Smooth muscle cell (in vitro differentiated cells): ENCODE results near the gene BOLL. TPM values are rescaled to one million over a fixed set of nuclear protein-coding genes. Genes with fewer than 3 reads are reported as not detected.
A peak's percentile ranks its signal among the peaks of the same experiment; 100 is the strongest.

Source experiments
- DNase-seq: peaks from one replicate; lab custom pipeline; 2025; ENCODE audit not compliant: unreplicated experiment; lab: John Stamatoyannopoulos, UW
- H2AFZ ChIP-seq: fragments of 200-600 bp; sonication (generic); 2 replicates; pipeline ENCODE4 v1.6.0; 2016; ENCODE audit warnings: antibody characterized with exemption, low read depth, mild to moderate bottlenecking
- H3F3A ChIP-seq: fragments of 200-600 bp; sonication (generic); 2 replicates; pipeline ENCODE4 v1.6.0; 2017; ENCODE audit warnings: antibody characterized with exemption, low read depth
- H3K27ac ChIP-seq: fragments of 200-600 bp; sonication (generic); 2 replicates; pipeline ENCODE4 v1.5.1; 2016; ENCODE audit warnings: low read depth, mild to moderate bottlenecking
- H3K27me3 ChIP-seq: fragments of 200-600 bp; sonication (generic); 2 replicates; pipeline ENCODE4 v1.6.1; 2016; ENCODE audit warnings: low read depth, mild to moderate bottlenecking
- H3K36me3 ChIP-seq: fragments of 200-600 bp; sonication (generic); 2 replicates; pipeline ENCODE4 v1.5.1; 2016; ENCODE audit warnings: low read depth
- H3K4me1 ChIP-seq: fragments of 200-600 bp; sonication (generic); 2 replicates; pipeline ENCODE4 v1.5.1; 2016; ENCODE audit warnings: low read depth
- H3K4me2 ChIP-seq: fragments of 200-600 bp; sonication (generic); 2 replicates; pipeline ENCODE4 v1.6.0; 2016; ENCODE audit warnings: mild to moderate bottlenecking
- H3K4me3 ChIP-seq: fragments of 200-600 bp; sonication (generic); 2 replicates; pipeline ENCODE4 v1.5.1; 2016; ENCODE audit warnings: mild to moderate bottlenecking
- H3K79me2 ChIP-seq: fragments of 200-600 bp; sonication (generic); 2 replicates; pipeline ENCODE4 v1.6.0; 2016; ENCODE audit warnings: low read depth, mild to moderate bottlenecking
- H3K9ac ChIP-seq: fragments of 200-600 bp; sonication (generic); 2 replicates; pipeline ENCODE4 v1.6.0; 2016; ENCODE audit warnings: low read depth
- H3K9me3 ChIP-seq: fragments of 200-600 bp; sonication (generic); replicated peaks from 2 replicates; pipeline ENCODE4 v1.5.1; 2016; ENCODE audit warnings: low read depth
- H4K20me1 ChIP-seq: fragments of 200-600 bp; sonication (generic); 2 replicates; pipeline ENCODE4 v1.6.0; 2016; ENCODE audit warnings: low read depth
- CTCF ChIP-seq: fragments of 200-600 bp; sonication (generic); IDR thresholded peaks from 2 replicates; pipeline ENCODE4 v1.5.1; 2017; ENCODE audit warnings: borderline replicate concordance, mild to moderate bottlenecking, antibody characterized with exemption; ENCODE audit not compliant: insufficient read depth, poor library complexity, severe bottlenecking
- WGBS: methylation state at CpG from one replicate; pipeline ENCODE4 v1.1.7; 2016; ENCODE audit warnings: low lambda C conversion rate; 5-methylcytosine and 5-hydroxymethylcytosine counted together
- polyA plus RNA-seq: library from polyadenylated mRNA; unstranded; fragments of >200 nt; fragmentation: Nextera tagmentation; extraction: Ambion mirVana; gene quantifications from 2 replicates; pipeline ENCODE4 v1.2.1, GENCODE V29; 2016
- total RNA-seq: library from RNA; depleted of rRNA; stranded (reverse); fragments of >200 nt; gene quantifications from 2 replicates; pipeline ENCODE4 v1.2.3, GENCODE V29; 2014

BOLL gene
- total and polyA plus RNA-seq, 2 experiments from 2014 or later = not detected

- no peak overlapping the region for H2AFZ ChIP-seq
- H3K79me2 ChIP-seq = no peaks in the 10 kb centered on the region
- H4K20me1 ChIP-seq = no peaks in the 10 kb centered on the region
- no peak overlapping the region for H3K4me2 ChIP-seq
- no peaks in the 10 kb centered on the region for H3K9me3 ChIP-seq
- no peak overlapping the region for H3K9ac ChIP-seq
- peak; percentile 50 for TF ChIP-seq CTCF
- H3K4me1 ChIP-seq = no peaks in the 10 kb centered on the region
- 39% methylated on average over 3 of the region's 3 CpGs for WGBS
- H3K36me3 ChIP-seq = no peaks in the 10 kb centered on the region
- no peak for DNase-seq
- H3K4me3 ChIP-seq = no peak overlapping the region
- no peak overlapping the region for H3K27ac ChIP-seq
- H3K27me3 ChIP-seq = no peaks in the 10 kb centered on the region
- H3F3A ChIP-seq = no peaks in the 10 kb centered on the region
Observed at GRCh38 chr2:197813093-197813787, 28.1 kb upstream of the BOLL start.

GRCh38 chr2:197810491-197810890 is 25.4 kb upstream of the BOLL start:
- no peak for TF ChIP-seq CTCF
- no peaks in the 10 kb centered on the region for H3K36me3 ChIP-seq
- WGBS = 90% methylated on average over 3 of the region's 3 CpGs

GRCh38 chr2:197810016-197810415 is 24.9 kb upstream of the BOLL start:
- H3K79me2 ChIP-seq = no peaks in the 10 kb centered on the region
- H3F3A ChIP-seq = no peaks in the 10 kb centered on the region
- H2AFZ ChIP-seq = no peak overlapping the region
- H3K9ac ChIP-seq = no peak overlapping the region
- no peaks in the 10 kb centered on the region for H3K9me3 ChIP-seq
- WGBS = 86% methylated on average over 3 of the region's 3 CpGs
- H3K36me3 ChIP-seq = no peaks in the 10 kb centered on the region
- H3K27me3 ChIP-seq = peaks cover 17% of the 10 kb centered on the region
- no peak overlapping the region for H3K4me3 ChIP-seq
- no peak overlapping the region for H3K4me2 ChIP-seq
- TF ChIP-seq CTCF = no peak
- H4K20me1 ChIP-seq = no peaks in the 10 kb centered on the region
- peaks cover 9% of the 10 kb centered on the region for H3K4me1 ChIP-seq
- no peak overlapping the region for H3K27ac ChIP-seq
- no peak for DNase-seq

More at GRCh38 chr2:197810491-197810890, 25.4 kb upstream of the BOLL start:
- H3K4me2 ChIP-seq = no peak overlapping the region
- H3K9ac ChIP-seq = no peak overlapping the region
- no peaks in the 10 kb centered on the region for H4K20me1 ChIP-seq
- H3F3A ChIP-seq = no peaks in the 10 kb centered on the region
- H3K4me3 ChIP-seq = no peak overlapping the region
- DNase-seq = no peak
- H3K27ac ChIP-seq = no peak overlapping the region
- peaks cover 5% of the 10 kb centered on the region for H3K4me1 ChIP-seq
- H2AFZ ChIP-seq = no peak overlapping the region
- peaks cover 12% of the 10 kb centered on the region for H3K27me3 ChIP-seq
- H3K9me3 ChIP-seq = no peaks in the 10 kb centered on the region
- no peaks in the 10 kb centered on the region for H3K79me2 ChIP-seq

- no peak overlapping the region for H3K9ac ChIP-seq
- no peaks in the 10 kb centered on the region for H4K20me1 ChIP-seq
- no peaks in the 10 kb centered on the region for H3K79me2 ChIP-seq
- H3K4me3 ChIP-seq = no peak overlapping the region
- H3K9me3 ChIP-seq = no peaks in the 10 kb centered on the region
- WGBS = 38% methylated on average over 5 of the region's 5 CpGs
- no peak overlapping the region for H3K27ac ChIP-seq
- no peak overlapping the region for H2AFZ ChIP-seq
- peaks cover 10% of the 10 kb centered on the region for H3K4me1 ChIP-seq
- H3K27me3 ChIP-seq = peaks cover 20% of the 10 kb centered on the region
- no peak overlapping the region for H3K4me2 ChIP-seq
- no peaks in the 10 kb centered on the region for H3F3A ChIP-seq
- TF ChIP-seq CTCF = no peak
- no peaks in the 10 kb centered on the region for H3K36me3 ChIP-seq
- no peak for DNase-seq
Observed at GRCh38 chr2:197809064-197809463, 23.9 kb upstream of the BOLL start.
